Limb (tissue), 2 donors: ENCODE data around the gene NR3C1.

Experiments
- DNase-seq, 2 donors: peaks; one replicate each; pipeline ENCODE4 v3.0.0-alpha.2; 2016; ENCODE audit errors: extremely low spot score in 2 of 2

NR3C1 gene

GRCh38 chr5:143372187-143372829 lies 31.2 kb downstream of the NR3C1 start:
- no peak for DNase-seq

DNA sequence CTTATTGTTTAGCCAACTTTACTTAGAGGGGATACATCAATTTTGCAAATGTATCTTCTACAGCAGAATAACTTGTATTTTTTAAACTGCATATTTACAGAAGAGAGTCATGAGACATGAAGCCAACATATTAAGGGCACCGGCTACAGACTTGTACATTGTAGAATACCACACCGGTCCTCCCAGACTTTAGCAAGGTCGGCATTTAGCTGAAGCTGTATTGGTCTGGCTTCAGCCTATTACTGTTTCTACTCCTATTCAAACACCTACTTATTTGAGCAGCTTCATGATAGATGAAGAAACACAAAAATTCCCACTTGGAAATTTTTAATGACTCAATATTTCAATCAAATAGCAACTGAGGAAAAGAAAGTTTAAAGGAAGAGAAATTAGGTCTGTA lies 33.0 kb downstream of the NR3C1 start:
- DNase-seq, result no peak

GRCh38 chr5:143364061-143364460 lies 39.4 kb downstream of the NR3C1 start:
- no peak for DNase-seq

GRCh38 chr5:143362664-143363227 lies 40.7 kb downstream of the NR3C1 start:
- no peak for DNase-seq

- no peak for DNase-seq
These were observed 42.0 kb downstream of the NR3C1 start for GRCh38 chr5:143361438-143361837.

- DNase-seq, result no peak
These were observed 42.7 kb downstream of the NR3C1 start for GRCh38 chr5:143360755-143361154.

GRCh38 chr5:143359869-143360268 lies 43.6 kb downstream of the NR3C1 start:
- no peak for DNase-seq

GRCh38 chr5:143356855-143357583 lies 46.5 kb downstream of the NR3C1 start:
- DNase-seq, result no peak

- DNase-seq, result peak; percentile 45 to 83
These were observed 47.8 kb downstream of the NR3C1 start for GRCh38 chr5:143355710-143356109.

GRCh38 chr5:143354025-143354424 lies 49.5 kb downstream of the NR3C1 start:
- no peak for DNase-seq

GRCh38 chr5:143352691-143353090 lies 50.8 kb downstream of the NR3C1 start:
- DNase-seq, result no peak

- DNase-seq, result no peak
These were observed 52.5 kb downstream of the NR3C1 start for GRCh38 chr5:143350751-143351602.

DNA sequence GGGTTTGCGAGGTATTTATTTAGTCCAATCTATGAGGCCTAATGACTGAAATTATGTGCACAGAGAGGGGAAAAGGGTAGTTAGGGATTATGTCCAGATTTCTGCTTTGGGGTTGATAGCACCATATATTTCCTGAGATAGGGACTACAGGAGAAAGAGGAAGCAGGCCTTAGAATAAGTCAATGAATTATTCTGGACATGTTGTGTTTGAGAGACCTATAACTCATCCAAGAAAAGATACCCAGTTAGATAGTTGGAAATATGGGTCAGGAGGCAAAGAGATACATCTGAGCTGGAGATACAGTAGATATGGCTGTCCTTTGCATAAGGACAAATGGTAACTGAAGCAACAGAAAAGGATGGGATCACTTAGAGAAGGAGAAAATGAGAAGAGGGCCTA lies 53.1 kb downstream of the NR3C1 start:
- no peak for DNase-seq

GRCh38 chr5:143349177-143349576 lies 54.3 kb downstream of the NR3C1 start:
- DNase-seq, result no peak

DNA sequence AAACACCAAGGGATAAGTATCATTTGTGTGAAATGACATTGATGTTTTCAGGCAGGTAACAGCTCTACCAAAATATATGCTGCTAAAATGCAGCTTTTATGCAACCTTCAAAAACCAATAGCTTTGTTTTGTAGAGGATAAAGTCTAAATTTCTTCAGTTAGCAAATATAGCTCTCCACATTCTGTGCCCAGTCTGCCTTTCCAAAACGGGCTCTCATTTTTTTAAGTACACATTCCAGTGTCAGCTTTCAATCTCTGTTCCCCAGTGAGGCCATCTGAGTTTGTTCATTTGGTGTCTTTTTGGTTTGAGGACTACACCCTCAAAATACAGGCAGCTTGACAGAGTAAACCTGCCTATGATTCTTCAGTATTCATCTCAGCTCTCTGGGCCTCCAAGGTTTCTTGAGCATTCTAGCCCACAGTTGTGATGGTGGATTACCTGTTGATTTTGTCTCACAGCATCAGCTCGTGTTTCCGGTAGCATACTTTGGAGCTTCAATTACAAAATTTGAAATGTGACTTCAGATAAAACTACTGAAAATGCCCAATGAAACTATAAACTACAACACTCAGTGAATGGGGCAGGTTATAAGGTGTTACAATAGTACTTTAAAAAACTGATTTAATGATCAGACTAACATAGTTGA lies 55.7 kb downstream of the NR3C1 start:
- DNase-seq, result no peak

GRCh38 chr5:143347046-143347445 lies 56.4 kb downstream of the NR3C1 start:
- no peak for DNase-seq

DNA sequence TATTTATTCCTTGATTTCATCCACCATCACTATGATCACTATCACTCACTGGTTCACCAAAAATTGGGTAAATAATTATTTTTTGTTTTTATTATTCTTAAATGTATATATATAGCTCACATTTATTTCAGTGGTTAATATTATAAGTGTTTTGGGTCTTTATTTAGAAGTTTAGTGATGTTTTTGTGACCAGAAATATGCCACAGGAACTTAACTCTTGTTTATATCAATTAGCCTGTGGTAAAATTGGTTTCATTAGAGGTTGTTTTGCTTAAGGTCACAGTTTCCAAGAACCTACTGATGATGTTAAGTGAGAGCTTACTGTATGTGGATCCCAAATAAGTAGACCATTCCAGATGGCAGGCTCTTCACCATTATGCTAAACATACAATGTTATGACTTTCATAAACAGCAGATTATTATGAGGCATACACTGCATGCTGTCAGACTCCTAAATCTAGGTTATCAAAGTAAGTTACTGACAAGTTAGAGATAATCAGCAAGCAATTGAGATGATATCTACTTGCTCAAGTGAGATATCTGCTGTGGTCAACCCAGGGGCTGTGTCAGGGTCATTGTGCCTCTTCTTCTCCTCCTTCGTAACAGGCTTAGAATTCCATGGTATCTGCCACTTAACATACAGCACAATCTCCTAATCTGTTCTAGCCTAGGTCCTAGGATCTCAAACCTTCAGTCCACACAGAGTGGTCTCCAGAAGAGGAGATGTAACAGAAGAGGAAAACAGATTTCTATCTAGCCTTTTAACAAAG lies 57.6 kb downstream of the NR3C1 start:
- no peak for DNase-seq

- DNase-seq, result no peak
These were observed 60.4 kb downstream of the NR3C1 start for GRCh38 chr5:143343042-143343441.

DNA sequence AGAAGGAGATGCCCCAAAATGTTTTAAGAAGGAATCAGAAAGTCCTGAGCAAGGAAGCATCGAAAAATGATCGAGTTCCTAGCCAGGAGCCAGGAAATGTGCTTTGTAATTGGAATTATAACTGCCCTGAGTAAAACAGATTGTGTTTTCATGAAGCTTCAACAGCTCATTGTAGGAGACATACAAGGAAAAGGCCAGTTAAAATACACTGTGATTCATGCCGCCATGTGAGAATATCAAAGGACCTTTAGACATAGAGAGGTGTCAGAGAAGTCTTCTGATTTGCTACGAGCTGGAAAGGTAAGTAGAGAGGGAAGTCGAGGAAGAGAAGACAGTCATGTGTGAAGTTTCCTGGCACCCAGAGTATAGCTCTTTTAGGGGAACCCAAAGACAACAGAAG lies 60.9 kb downstream of the NR3C1 start:
- no peak for DNase-seq

- DNase-seq, result no peak
These were observed 61.5 kb downstream of the NR3C1 start for GRCh38 chr5:143341807-143342570.
